H9 (cell line): Measurements from ENCODE around the gene GPC6. TPM values are rescaled to one million over a fixed set of nuclear protein-coding genes. Genes with fewer than 3 reads are reported as not detected.

Source experiments
- DNase-seq: peaks from one replicate; pipeline ENCODE4 v3.0.0-alpha.2; 2017
- H2AFZ ChIP-seq: one replicate; pipeline ENCODE4 v1.6.1; 2013; ENCODE audit warnings: mild to moderate bottlenecking, low read length, control low read depth, moderate library complexity
- H2AK5ac ChIP-seq: 2 replicates; pipeline ENCODE4 v1.6.1; 2013; ENCODE audit warnings: low read length, control low read depth, mixed read lengths; ENCODE audit not compliant: insufficient read length
- H2BK120ac ChIP-seq: one replicate; pipeline ENCODE4 v1.6.1; 2013; ENCODE audit warnings: low read depth, mild to moderate bottlenecking, low read length, control low read depth, inconsistent platforms; ENCODE audit not compliant: poor library complexity, severe bottlenecking
- H2BK12ac ChIP-seq: 2 replicates; pipeline ENCODE4 v1.6.1; 2013; ENCODE audit warnings: low read length, control low read depth, mixed read lengths, low read depth; ENCODE audit not compliant: insufficient read length
- H2BK15ac ChIP-seq: 2 replicates; pipeline ENCODE4 v1.6.1; 2013; ENCODE audit warnings: low read depth, low read length, control low read depth
- H2BK20ac ChIP-seq: one replicate; pipeline ENCODE4 v1.6.1; 2013; ENCODE audit warnings: low read depth, mild to moderate bottlenecking, low read length, control low read depth, inconsistent platforms; ENCODE audit not compliant: poor library complexity, severe bottlenecking
- H2BK5ac ChIP-seq: 2 replicates; pipeline ENCODE4 v1.6.1; 2013; ENCODE audit warnings: low read length, control low read depth, mixed read lengths; ENCODE audit not compliant: insufficient read length
- H3K14ac ChIP-seq: 2 replicates; pipeline ENCODE4 v1.6.1; 2013; ENCODE audit warnings: low read length, control low read depth; ENCODE audit not compliant: insufficient read depth
- H3K18ac ChIP-seq: 2 replicates; pipeline ENCODE4 v1.6.1; 2013; ENCODE audit warnings: low read depth, mild to moderate bottlenecking, mixed read lengths, low read length, control low read depth; ENCODE audit not compliant: insufficient read length
- H3K23ac ChIP-seq: 2 replicates; pipeline ENCODE4 v1.6.1; 2013; ENCODE audit warnings: low read length, control low read depth, mixed read lengths, low read depth; ENCODE audit not compliant: insufficient read length
- H3K23me2 ChIP-seq: 2 replicates; pipeline ENCODE4 v1.6.1; 2013; ENCODE audit warnings: low read depth, mild to moderate bottlenecking, mixed read lengths, low read length, control low read depth; ENCODE audit not compliant: insufficient read length, poor library complexity, severe bottlenecking
- H3K27ac ChIP-seq: 2 replicates; pipeline ENCODE4 v1.5.1; 2013; ENCODE audit warnings: low read length, control low read depth, mixed read lengths, low read depth; ENCODE audit not compliant: insufficient read length
- H3K27me3 ChIP-seq: 2 replicates; pipeline ENCODE4 v1.6.1; 2013; ENCODE audit warnings: low read length, control low read depth, inconsistent platforms; ENCODE audit not compliant: insufficient read depth
- H3K4ac ChIP-seq: 2 replicates; pipeline ENCODE4 v1.6.1; 2013; ENCODE audit warnings: low read depth, mild to moderate bottlenecking, control low read depth, inconsistent platforms, low read length, moderate library complexity
- H3K4me1 ChIP-seq: 2 replicates; pipeline ENCODE4 v1.6.1; 2013; ENCODE audit warnings: low read length, control low read depth, inconsistent platforms; ENCODE audit not compliant: insufficient read depth
- H3K4me2 ChIP-seq: 2 replicates; pipeline ENCODE4 v1.6.1; 2013; ENCODE audit warnings: low read length, control low read depth, mixed read lengths; ENCODE audit not compliant: insufficient read length, insufficient read depth
- H3K56ac ChIP-seq: 2 replicates; pipeline ENCODE4 v1.6.1; 2013; ENCODE audit warnings: low read depth, mild to moderate bottlenecking, mixed read lengths, low read length, control low read depth; ENCODE audit not compliant: insufficient read length
- H3K79me1 ChIP-seq: 2 replicates; pipeline ENCODE4 v1.6.1; 2013; ENCODE audit warnings: low read depth, mild to moderate bottlenecking, moderate library complexity, low read length, control low read depth, inconsistent platforms; ENCODE audit not compliant: insufficient read depth, poor library complexity, severe bottlenecking
- H3K79me2 ChIP-seq: 2 replicates; pipeline ENCODE4 v1.6.1; 2013; ENCODE audit warnings: low read length, control low read depth, inconsistent platforms; ENCODE audit not compliant: insufficient read depth
- H3K9ac ChIP-seq: 2 replicates; pipeline ENCODE4 v1.6.1; 2013; ENCODE audit warnings: low read length, control low read depth, mixed read lengths; ENCODE audit not compliant: insufficient read length; ENCODE audit errors: extremely low read depth
- H3K9me3 ChIP-seq: one replicate; pipeline ENCODE4 v1.6.1; 2013; ENCODE audit warnings: low read depth, low read length, inconsistent platforms; ENCODE audit not compliant: control insufficient read depth
- H3T11ph ChIP-seq: one replicate; pipeline ENCODE4 v1.6.1; 2013; ENCODE audit warnings: mild to moderate bottlenecking, low read length, control low read depth, inconsistent platforms
- H4K20me1 ChIP-seq: one replicate; pipeline ENCODE4 v1.6.1; 2013; ENCODE audit not compliant: control insufficient read depth, insufficient read length, insufficient read depth
- H4K5ac ChIP-seq: 2 replicates; pipeline ENCODE4 v1.6.1; 2013; ENCODE audit warnings: low read depth, mild to moderate bottlenecking, mixed read lengths, low read length, control low read depth; ENCODE audit not compliant: insufficient read length
- H4K8ac ChIP-seq: replicated peaks from 2 replicates; pipeline ENCODE4 v1.6.1; 2013; ENCODE audit warnings: low read length, control low read depth, mixed read lengths, low read depth; ENCODE audit not compliant: insufficient read length
- H4K91ac ChIP-seq: 2 replicates; pipeline ENCODE4 v1.6.1; 2013; ENCODE audit warnings: low read depth, mild to moderate bottlenecking, moderate library complexity, mixed read lengths, low read length, control low read depth; ENCODE audit not compliant: insufficient read length
- H3K27ac Mint-ChIP-seq, 3 experiments: 2 replicates in 2 of 3; 3 replicates in 1 of 3; pipeline ENCODE4 v1.8.0; 2020 to 2021; ENCODE audit warnings: mixed read lengths in 3 of 3, mild to moderate bottlenecking in 1 of 3, moderate library complexity in 1 of 3
- H3K27me3 Mint-ChIP-seq: 2 replicates; pipeline ENCODE4 v1.8.0; 2021; ENCODE audit warnings: low read depth, mild to moderate bottlenecking, moderate library complexity, mixed read lengths
- H3K36me3 Mint-ChIP-seq, 3 experiments: 2 replicates in 2 of 3; 3 replicates in 1 of 3; pipeline ENCODE4 v1.8.0; 2020 to 2021; ENCODE audit warnings: low read depth in 3 of 3, mixed read lengths in 3 of 3; ENCODE audit not compliant: insufficient read depth in 1 of 3
- H3K4me1 Mint-ChIP-seq, 2 experiments: 2 replicates each; pipeline ENCODE4 v1.8.0; 2020; ENCODE audit warnings: mixed read lengths in 2 of 2
- H3K4me3 Mint-ChIP-seq, 2 experiments: 2 replicates in 1 of 2; 3 replicates in 1 of 2; pipeline ENCODE4 v1.8.0; 2020 to 2021; ENCODE audit warnings: mild to moderate bottlenecking in 2 of 2, mixed read lengths in 2 of 2, moderate library complexity in 1 of 2
- H3K9me3 Mint-ChIP-seq, 2 experiments: 2 replicates in 1 of 2; 3 replicates in 1 of 2; pipeline ENCODE4 v1.8.0; 2020; ENCODE audit warnings: mild to moderate bottlenecking in 2 of 2, mixed read lengths in 2 of 2, moderate library complexity in 1 of 2
- CTCF ChIP-seq: fragments of 200-600 bp; sonication (generic); conservative IDR thresholded peaks from 3 replicates; pipeline ENCODE4 v1.8.0; 2021; ENCODE audit warnings: antibody characterized with exemption, mild to moderate bottlenecking
- WGBS: extraction: QIAGEN DNeasy Blood & Tissue Kit; methylation state at CpG from one replicate; pipeline ENCODE4 v1.1.7; 2013; ENCODE audit warnings: missing lambda C conversion rate, low lambda C conversion rate, mixed read lengths; ENCODE audit not compliant: insufficient read length; ENCODE audit errors: extremely low coverage; 5-methylcytosine and 5-hydroxymethylcytosine counted together
- total RNA-seq: library from RNA; stranded (reverse); gene quantifications from 2 replicates; pipeline ENCODE4 v1.2.1, GENCODE V29; 2021

GPC6 gene
- total RNA-seq, 1 experiment from 2014 or later = 15.6 TPM

DNA sequence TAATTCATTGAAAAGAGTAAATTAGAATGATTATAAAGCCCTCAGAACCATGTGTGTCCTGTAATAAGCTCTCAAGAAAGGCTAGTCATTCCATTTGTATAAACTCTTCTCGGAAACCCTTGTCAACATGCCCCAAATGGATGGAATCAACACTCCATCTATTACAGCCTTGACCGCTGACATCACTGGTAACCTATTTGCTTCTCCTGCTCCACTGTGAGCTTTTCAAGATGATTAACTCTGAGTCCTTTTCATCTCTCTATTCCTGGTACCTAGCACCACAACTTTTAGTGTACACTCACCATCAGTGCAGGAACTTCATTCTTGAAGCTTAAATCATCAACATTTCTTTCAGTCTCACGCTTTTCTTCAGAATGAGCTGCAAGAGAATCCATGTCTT lies 640.9 kb downstream of the GPC6 start:
- no peaks in the 10 kb centered on the region for H3K27me3 Mint-ChIP-seq
- Histone ChIP-seq H2BK5ac (no peak overlapping the region), H3K27me3 (no peaks in the 10 kb centered on the region), H3K79me2 (no peaks in the 10 kb centered on the region), H3K4ac (no peak overlapping the region), H2BK15ac (no peak overlapping the region), H4K8ac (no peak overlapping the region), H4K5ac (no peak overlapping the region), H3K4me1 (no peaks in the 10 kb centered on the region), H3K9ac (no peak overlapping the region), H3K14ac (no peak overlapping the region), H4K91ac (no peak overlapping the region), H2AFZ (no peak overlapping the region), H3K23ac (no peak overlapping the region), H3K4me2 (no peak overlapping the region), H2BK20ac (no peak overlapping the region), H2AK5ac (no peak overlapping the region), H2BK12ac (no peak overlapping the region), H4K20me1 (no peaks in the 10 kb centered on the region), H3T11ph (no peak overlapping the region), H3K9me3 (no peaks in the 10 kb centered on the region), H3K56ac (no peak overlapping the region), H3K27ac (no peak overlapping the region), H3K79me1 (no peaks in the 10 kb centered on the region), H3K18ac (no peak overlapping the region), H3K23me2 (no peaks in the 10 kb centered on the region), H2BK120ac (no peak overlapping the region)
- H3K4me3 Mint-ChIP-seq = no peak overlapping the region
- TF ChIP-seq CTCF = no peak
- H3K9me3 Mint-ChIP-seq = no peaks in the 10 kb centered on the region
- no peak for DNase-seq
- no peaks in the 10 kb centered on the region for H3K4me1 Mint-ChIP-seq
- H3K36me3 Mint-ChIP-seq = no peaks in the 10 kb centered on the region; a peak in 1 of 7 replicates
- no peak overlapping the region for H3K27ac Mint-ChIP-seq
- no CpG with 5 or more reads among the region's 3 CpGs for WGBS
